ENCODE measurements around the gene ITPR2.

Gene ITPR2

GRCh38 chr12:26374934-26375680 is 457.9 kb downstream of the ITPR2 start:
- no peak for DNase-seq

DNA sequence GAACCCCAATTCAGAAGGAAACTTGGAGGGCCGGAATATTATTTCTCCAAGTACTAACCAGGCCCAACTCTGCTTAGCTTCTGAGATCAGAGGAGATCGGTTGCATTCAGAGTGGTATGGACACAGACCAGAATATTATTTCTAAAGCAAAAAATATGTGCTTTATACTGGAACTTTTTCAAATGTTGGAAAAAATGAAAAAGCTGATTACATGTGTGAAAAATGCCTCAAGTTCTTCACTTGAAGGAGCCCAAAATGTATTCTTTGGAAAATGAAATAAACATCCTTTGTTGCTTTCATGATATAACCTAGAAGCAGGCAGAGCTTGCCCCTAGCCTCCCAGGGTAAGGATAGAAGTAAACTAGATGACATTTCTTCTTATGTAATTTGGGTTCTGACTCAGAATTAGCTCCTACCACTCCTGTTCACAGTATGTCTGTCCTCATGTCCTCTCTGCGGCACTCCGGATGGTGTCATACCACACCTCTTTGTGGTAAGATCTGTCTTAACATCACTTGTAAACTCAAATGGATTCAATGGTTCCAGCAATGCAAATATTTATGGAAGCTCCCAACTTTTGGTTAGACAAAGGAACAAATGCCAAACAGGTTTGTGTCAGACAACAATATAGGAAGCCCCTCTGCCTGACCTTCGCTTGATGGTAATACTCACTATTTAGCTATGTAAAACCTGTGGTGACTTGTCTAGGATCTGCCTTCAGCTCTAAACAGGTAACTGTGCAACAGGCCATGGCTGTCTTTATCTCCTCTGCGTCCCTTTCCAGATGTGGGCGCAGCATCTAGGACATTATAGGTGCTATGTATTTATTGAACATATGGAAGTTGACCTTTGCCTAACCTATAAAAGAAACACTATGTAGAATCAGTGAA is 459.1 kb downstream of the ITPR2 start:
- DNase-seq: no peak

DNA sequence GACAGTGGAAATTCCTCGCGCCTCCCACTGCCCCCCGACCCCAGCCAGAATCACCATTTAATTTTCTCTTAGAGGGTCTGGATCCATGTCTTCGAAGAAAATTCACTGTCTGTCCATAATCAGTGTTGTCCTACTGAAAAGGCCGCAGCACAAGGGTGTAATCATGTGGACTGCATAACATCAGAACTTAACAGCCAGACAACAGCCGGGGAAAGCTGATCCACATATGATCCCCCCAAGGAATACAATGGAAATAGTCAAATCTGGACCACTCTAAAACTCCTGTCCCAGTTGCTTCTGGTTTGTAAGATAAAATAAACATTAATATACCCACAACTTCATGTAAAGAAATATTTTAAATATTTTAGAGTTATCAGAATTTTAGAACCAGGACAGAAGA is 460.1 kb downstream of the ITPR2 start:
- no peak for DNase-seq

GRCh38 chr12:26370098-26370497 is 462.9 kb downstream of the ITPR2 start:
- no peak for DNase-seq

DNA sequence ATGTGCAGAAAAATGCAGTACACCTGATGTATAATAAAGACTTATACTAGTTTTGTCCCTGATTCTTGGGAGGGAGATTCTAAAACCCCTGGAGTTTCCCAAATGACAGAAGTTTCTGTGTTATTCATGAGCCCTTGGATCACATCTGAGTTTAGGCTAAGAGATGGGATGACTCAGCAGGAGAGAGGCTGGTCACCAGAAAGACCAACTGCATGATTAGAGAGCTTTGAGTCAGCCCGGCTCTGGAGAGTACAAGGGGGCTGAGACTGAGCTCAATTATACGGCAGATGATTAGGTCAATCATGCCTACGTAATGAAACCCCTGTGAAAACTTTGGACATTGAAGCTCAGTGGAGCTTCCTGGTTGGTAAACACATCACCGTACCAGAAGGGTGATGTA is 463.4 kb downstream of the ITPR2 start:
- peak; percentile 56 for DNase-seq

- no peak for DNase-seq
These were observed 464.8 kb downstream of the ITPR2 start for GRCh38 chr12:26367991-26368730.

- no peak for DNase-seq
These were observed 471.0 kb downstream of the ITPR2 start for GRCh38 chr12:26361964-26362363.

- no peak for DNase-seq
These were observed 472.9 kb downstream of the ITPR2 start for GRCh38 chr12:26360062-26360461.

- no peak for DNase-seq
These were observed 473.4 kb downstream of the ITPR2 start for GRCh38 chr12:26359576-26359975.

- DNase-seq: no peak
These were observed 474.3 kb downstream of the ITPR2 start for GRCh38 chr12:26358651-26359050.

- DNase-seq: no peak
These were observed 485.7 kb downstream of the ITPR2 start for GRCh38 chr12:26347300-26347699.

DNA sequence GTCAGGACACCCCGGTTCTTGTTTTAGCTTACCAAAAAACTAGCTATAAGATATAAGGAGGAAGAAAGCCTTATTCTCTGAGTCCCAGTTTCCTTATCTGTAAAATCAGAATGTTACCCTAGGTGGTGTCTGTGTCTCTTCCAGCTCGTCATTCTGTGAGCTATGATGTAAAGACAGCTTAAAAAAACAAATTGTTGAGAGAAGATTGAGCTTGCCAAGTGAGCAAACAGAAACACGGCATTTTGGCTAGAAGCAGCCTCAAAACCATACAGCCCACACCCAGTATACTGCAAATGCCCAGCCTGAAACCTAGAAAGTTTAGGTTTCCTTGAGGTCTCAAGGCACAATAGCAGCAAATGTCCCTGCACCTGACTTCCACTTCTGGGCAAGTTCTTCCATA is 486.3 kb downstream of the ITPR2 start:
- DNase-seq: no peak

DNA sequence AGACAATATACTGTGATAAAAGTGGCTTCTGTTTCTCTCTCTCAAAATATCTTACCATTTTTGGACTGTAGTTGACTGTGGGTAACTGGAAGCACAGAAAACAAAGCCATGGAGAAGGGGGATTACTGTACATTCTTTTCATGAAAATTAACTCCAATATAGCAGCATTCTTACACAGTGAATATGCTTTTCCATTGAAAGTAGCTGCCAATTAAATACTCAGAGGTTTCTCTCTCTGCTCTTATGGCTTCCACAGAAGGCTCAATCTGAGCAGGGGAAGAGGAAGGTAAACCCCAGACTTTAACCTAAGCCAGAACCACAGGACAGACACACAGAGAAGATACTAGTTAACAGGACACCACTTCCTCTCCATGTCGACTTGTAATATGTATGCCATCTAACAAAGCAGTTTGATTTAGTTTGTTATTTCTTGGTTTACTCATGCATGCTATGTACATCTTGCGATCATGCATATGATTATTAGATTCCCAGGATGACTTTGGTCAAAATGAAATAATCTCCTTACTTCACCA is 487.5 kb downstream of the ITPR2 start:
- no peak for DNase-seq

- no peak for DNase-seq
These were observed 491.5 kb downstream of the ITPR2 start for GRCh38 chr12:26341491-26341890.

- peak; percentile 57 for DNase-seq
These were observed 492.3 kb downstream of the ITPR2 start for GRCh38 chr12:26340649-26341048.

- no peak for DNase-seq
These were observed 493.0 kb downstream of the ITPR2 start for GRCh38 chr12:26339976-26340375.

- DNase-seq: peak; percentile 39
These were observed 494.1 kb downstream of the ITPR2 start for GRCh38 chr12:26338586-26339572.

GRCh38 chr12:26335651-26336050 is 497.3 kb downstream of the ITPR2 start:
- no peak for DNase-seq

GRCh38 chr12:26334621-26335124 is 498.3 kb downstream of the ITPR2 start:
- no peak for DNase-seq

DNA sequence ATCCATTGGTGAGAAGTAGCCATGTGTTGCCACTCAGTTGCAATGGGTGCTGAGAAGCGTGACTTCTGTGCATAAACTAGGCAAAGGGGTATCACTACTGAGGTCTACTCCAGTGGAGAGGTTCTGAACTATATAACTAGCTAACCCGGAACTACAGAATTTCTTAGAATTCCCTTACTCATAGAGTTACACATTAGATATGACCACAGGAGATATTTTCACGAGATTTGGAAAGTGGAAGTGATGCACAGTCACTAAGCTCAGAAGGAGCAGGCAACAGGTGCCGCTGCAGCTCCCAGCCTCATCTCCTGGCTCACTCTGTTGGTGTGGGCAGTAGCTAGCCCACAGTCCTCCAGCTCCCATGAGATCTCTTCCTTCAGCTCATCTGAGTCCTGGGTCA is 501.0 kb downstream of the ITPR2 start:
- DNase-seq: no peak

GRCh38 chr12:26331136-26331535 is 501.9 kb downstream of the ITPR2 start:
- DNase-seq: no peak
